GM12865 (cell line): ENCODE results near the gene PACS2.

Experiments
- DNase-seq: peaks from one replicate; pipeline ENCODE4 v3.0.0; 2010; ENCODE audit warnings: low read depth
- H3K4me3 ChIP-seq: 2 replicates; pipeline ENCODE4 v1.5.1; 2011; ENCODE audit warnings: mild to moderate bottlenecking, low read depth, low read length, control low read depth
- TF ChIP-seq, protein P1 (sequence below): IDR thresholded peaks from 2 replicates; pipeline ENCODE4 v1.5.1; 2011; ENCODE audit warnings: low read length, control low read depth, low read depth, inconsistent platforms; ENCODE audit not compliant: insufficient read depth; ENCODE audit errors: missing control alignments

The PACS2 gene

DNA sequence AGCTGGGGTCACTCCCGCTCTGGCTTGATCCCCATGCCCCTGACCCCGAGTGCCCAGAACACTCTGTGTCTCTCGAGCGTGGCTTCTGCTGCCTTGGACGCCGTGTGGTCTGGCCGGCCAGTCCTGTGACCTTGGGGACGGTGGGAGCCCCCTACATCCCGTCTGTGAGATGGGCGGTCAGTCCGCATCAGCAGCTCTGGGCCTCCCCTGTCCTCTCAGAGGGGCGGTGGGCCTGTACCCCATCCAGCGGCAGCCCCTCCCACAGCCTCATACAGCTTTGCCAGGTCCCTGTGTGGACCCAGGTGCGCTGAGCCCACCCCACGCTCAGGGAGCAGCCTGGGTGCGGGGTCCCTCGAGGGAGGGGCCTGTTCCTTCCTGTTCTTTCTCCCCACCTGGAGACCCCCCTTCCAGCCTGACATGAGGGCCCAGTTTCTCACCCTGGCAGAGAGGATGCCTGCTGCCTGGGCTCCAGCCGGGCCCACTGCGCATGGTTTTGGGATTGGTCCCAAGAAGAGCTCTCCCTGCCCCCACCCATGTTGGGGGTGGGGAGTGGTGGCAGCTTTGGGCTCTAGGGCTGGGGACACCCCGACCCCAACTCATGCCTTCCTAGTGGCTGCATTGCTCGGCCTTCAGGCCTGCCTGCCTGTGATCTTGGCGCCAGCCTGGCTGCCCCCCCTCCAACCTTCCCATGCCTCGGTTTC is 106.6 kb downstream of the PACS2 start:
- TF ChIP-seq, protein P1, sequence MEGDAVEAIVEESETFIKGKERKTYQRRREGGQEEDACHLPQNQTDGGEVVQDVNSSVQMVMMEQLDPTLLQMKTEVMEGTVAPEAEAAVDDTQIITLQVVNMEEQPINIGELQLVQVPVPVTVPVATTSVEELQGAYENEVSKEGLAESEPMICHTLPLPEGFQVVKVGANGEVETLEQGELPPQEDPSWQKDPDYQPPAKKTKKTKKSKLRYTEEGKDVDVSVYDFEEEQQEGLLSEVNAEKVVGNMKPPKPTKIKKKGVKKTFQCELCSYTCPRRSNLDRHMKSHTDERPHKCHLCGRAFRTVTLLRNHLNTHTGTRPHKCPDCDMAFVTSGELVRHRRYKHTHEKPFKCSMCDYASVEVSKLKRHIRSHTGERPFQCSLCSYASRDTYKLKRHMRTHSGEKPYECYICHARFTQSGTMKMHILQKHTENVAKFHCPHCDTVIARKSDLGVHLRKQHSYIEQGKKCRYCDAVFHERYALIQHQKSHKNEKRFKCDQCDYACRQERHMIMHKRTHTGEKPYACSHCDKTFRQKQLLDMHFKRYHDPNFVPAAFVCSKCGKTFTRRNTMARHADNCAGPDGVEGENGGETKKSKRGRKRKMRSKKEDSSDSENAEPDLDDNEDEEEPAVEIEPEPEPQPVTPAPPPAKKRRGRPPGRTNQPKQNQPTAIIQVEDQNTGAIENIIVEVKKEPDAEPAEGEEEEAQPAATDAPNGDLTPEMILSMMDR: no peak
- peak overlapping the region; percentile 91 for H3K4me3 ChIP-seq
- DNase-seq: no peak

DNA sequence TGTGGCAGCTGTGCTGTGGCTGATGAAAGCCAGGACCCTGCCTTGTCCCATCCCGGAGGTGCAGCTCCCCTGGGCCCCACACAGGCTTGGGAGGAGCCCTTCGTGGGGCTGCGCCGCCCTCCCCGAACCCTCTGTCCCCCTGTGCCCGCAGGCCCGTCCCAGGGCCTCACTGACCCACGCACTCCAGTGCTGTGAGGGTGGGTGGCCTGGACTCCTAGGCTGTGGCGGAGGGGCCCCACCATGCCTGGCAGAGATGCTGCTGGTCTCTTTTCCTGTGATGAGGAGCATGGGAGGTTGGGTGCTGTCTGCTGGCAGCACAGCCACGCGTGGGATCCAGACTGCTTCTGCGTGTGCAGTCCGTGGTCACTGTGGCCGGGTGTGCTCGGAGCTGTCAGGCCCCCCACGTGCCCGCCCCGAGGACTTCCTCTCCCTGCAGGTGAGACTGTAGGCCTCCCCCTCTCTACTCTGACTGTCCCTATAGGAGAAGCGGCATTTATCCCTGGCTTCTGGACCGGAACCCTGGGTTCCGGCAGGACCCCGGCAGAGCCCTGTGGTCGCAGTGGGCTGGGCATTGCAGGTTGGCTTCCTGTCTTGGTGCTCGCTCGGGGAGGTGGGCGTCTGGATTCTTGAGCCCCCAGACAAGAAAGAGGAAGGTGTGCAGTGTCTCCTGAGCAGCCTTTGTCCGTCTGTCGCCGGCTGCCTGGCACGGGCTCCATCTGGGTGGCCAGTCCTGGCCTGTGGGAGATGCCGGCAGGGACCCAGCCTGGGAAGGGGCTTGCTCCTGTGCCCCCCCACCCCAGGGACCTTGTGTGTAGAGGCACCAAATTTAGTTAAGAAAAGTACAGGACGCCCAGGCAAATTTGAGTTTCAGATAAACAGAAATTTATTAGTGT is 107.4 kb downstream of the PACS2 start:
- H3K4me3 ChIP-seq: peak overlapping the region; percentile 91
- DNase-seq: peak; percentile 30

DNA sequence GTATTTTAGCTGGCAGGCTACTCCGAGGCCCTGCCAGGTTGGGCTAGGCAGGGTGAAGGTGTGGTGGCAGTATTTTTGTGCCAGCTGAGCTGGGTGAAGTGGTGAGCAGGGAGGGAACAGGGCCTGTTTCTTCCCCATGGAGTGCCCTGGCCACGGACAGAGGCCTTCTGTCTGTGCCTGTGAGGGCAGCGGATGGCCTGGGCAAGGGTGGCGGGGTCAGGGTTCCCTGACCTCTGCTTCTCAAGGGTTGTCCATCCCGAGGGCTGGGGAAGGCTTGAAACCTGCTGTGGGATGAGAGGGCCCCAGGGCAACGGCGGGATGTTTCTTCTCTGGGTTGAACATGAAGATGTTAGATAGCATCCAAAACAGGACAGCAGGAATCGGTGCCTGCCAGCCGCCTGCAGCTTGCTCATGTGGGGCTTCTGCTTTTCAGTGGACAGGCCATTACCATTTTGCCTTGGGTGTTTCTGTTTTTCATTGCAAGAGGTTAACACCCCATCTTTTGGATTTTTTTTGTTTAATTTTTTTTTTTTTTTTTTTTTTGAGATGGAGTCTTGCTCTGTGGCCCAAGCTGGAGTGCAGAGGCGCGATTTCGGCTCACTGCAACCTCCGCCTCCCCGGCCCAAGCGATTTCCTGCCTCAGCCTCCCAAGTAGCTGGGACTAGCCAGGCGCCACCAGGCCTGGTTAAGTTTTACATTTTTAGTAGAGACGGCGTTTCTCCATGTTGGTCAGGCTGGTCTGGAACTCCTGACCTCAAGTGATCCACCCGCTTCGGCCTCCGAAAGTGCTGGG is 108.3 kb downstream of the PACS2 start:
- H3K4me3 ChIP-seq: no peak overlapping the region
- TF ChIP-seq, protein P1: no peak
- DNase-seq: no peak

More for the DNA sequence above, 107.4 kb downstream of the PACS2 start:
- TF ChIP-seq, protein P1: no peak

DNA sequence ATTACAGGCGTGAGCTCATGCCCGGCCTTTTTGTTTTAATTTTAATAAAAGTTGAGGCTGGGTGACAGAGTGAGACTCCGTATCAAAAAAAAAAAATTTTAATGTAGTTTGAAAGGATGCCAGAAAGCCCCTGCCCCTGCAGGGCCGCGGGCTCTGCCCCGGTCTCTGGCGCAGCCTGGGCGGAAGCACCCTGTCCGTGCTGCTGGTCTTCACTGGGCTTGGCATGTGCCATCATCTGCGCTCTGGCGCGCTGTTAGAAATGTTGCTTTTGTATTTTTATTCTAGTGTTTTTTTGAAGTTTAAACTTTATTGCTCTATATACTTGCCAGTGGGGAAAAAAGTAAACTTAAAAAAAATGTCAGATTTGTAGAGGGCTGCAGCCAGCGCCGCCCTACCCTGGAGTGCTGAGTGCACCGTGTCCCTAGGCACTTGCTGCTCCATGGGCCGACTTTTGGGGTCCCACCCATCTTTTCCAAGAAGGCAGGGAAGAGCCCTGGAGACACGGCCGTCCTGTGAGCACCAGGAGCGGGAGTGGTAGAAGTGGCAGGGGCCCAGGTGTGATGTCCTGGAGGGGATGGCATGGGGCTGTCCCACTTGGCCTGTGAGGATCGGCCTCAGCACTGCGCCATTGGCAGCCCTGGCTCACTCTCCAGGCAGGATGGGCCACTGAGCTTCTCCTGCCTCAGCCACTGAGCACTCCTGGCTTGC is 109.1 kb downstream of the PACS2 start:
- TF ChIP-seq, protein P1: no peak
- DNase-seq: no peak
- no peak overlapping the region for H3K4me3 ChIP-seq

DNA sequence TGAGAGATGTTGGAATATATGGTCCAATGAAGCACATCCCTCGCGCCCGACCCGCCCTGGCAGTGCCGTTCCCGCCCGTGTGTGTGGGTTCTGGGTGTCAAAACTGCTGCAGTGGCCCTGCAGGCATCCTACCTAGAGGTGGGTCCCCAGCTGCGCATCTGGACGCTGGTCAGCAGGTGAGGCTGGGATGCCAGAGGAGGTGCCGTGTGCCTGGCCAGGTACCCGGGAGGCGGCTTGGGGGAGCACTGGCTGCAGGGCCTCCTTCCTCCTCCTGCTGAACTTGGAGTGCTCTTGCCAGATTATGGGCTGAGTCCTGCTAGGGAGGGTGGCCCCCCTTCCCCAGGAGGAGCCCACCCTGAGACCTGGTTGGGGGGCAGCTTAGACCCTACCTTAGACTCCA is 110.3 kb downstream of the PACS2 start:
- no peak overlapping the region for H3K4me3 ChIP-seq
- DNase-seq: no peak
- TF ChIP-seq, protein P1: no peak

DNA sequence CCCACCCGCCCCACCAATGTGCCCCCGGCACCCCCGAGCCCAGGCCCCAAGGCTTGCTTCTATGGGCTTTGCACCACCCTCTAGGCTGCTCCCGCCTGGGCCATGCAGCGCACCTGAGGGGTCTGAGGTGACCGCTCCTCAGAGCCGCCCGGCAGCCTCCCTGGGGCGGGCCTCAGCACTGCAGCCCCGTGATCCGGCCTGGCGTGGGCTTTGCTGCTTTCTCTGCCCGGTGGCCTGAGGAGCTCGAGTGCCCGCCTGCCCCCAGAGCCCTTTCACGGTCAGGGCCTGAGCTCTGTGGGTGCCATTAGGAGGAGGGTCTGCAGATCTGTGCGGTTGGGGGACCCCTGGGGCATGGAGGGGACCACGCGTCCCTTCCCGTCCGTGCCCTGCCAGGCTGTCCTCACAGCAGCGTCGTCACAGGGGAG is 111.3 kb downstream of the PACS2 start:
- DNase-seq: no peak
- TF ChIP-seq, protein P1: no peak
- H3K4me3 ChIP-seq: no peak overlapping the region
